Osteocyte (in vitro differentiated cells): ENCODE results near the gene MTHFD1L. TPM values are rescaled to one million over a fixed set of nuclear protein-coding genes. Genes with fewer than 3 reads are reported as not detected.

Experiments
- DNase-seq: peaks from one replicate; pipeline ENCODE4 v3.0.0; 2021; ENCODE audit warnings: mixed read lengths; ENCODE audit not compliant: unreplicated experiment; ENCODE audit errors: extremely low spot score
- H3K27ac Mint-ChIP-seq: one replicate; pipeline ENCODE4 v1.8.0; 2021; ENCODE audit warnings: mild to moderate bottlenecking, mixed read lengths; ENCODE audit not compliant: unreplicated experiment
- H3K27me3 Mint-ChIP-seq: one replicate; pipeline ENCODE4 v1.8.0; 2021; ENCODE audit warnings: mixed read lengths; ENCODE audit not compliant: unreplicated experiment
- H3K36me3 Mint-ChIP-seq: one replicate; pipeline ENCODE4 v1.8.0; 2021; ENCODE audit warnings: mixed read lengths; ENCODE audit not compliant: unreplicated experiment
- H3K4me1 Mint-ChIP-seq: one replicate; pipeline ENCODE4 v1.8.0; 2021; ENCODE audit warnings: mixed read lengths; ENCODE audit not compliant: unreplicated experiment
- H3K4me3 Mint-ChIP-seq: one replicate; pipeline ENCODE4 v1.8.0; 2021; ENCODE audit warnings: mild to moderate bottlenecking, moderate library complexity, mixed read lengths; ENCODE audit not compliant: unreplicated experiment
- H3K9me3 Mint-ChIP-seq: one replicate; pipeline ENCODE4 v1.8.0; 2021; ENCODE audit warnings: mixed read lengths; ENCODE audit not compliant: unreplicated experiment
- CTCF ChIP-seq: fragments of 200-600 bp; sonication (generic); IDR thresholded peaks from 2 replicates; pipeline ENCODE4 v1.5.0; 2021; ENCODE audit warnings: antibody characterized with exemption, mild to moderate bottlenecking, moderate library complexity
- total RNA-seq: library from RNA; stranded (reverse); gene quantifications from 2 replicates; pipeline ENCODE4 v1.2.1, GENCODE V29; 2021

Gene MTHFD1L
- total RNA-seq, 1 donor from 2014 or later, result 63.2 TPM

DNA sequence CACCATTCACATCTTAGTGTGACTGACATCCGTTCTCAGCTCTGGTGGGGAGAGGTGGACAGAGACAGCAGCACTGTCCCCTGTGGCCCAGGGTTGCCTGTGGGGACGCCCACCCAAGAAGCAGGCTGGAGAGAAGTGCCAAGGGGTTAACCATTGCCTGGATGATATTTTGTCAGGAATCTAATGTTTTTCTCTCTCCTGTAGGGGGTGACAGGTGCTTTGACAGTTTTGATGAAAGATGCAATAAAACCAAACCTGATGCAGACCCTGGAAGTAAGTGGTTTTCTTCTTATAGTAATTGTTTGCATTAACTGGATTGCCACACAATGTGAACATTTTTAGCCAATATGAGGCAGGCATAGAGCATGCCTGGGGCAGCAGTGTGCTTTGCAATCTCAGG, 99.3 kb downstream of the MTHFD1L start:
- H3K36me3 Mint-ChIP-seq, result peaks cover 39% of the 10 kb centered on the region
- no peaks in the 10 kb centered on the region for H3K9me3 Mint-ChIP-seq
- peak; percentile 16 for TF ChIP-seq CTCF
- no peaks in the 10 kb centered on the region for H3K27me3 Mint-ChIP-seq
- H3K27ac Mint-ChIP-seq, result no peak overlapping the region
- H3K4me3 Mint-ChIP-seq, result no peak overlapping the region
- peaks cover 6% of the 10 kb centered on the region for H3K4me1 Mint-ChIP-seq
- DNase-seq, result no peak

DNA sequence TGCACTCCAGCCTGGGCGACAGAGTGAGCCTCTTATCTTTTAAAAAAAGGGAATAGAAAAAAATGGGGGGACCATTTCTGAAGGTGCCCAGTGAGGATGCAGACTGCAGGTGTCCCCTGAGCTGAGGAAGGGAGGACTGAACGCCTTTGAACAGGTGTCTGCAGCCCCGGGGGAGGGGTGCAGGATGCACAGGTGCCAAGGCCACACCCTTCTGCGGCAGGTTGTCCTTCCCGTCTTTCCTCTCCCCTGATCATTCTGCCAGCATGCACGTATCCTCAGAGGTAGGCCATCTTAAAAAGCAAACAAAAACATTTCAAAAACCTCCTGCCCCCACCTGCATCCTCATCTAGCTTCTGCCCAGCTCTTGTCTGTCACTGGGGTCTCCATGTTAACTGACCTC, 101.3 kb downstream of the MTHFD1L start:
- no peaks in the 10 kb centered on the region for H3K27me3 Mint-ChIP-seq
- no peak overlapping the region for H3K27ac Mint-ChIP-seq
- TF ChIP-seq CTCF, result no peak
- peaks cover 38% of the 10 kb centered on the region for H3K36me3 Mint-ChIP-seq
- no peaks in the 10 kb centered on the region for H3K9me3 Mint-ChIP-seq
- H3K4me1 Mint-ChIP-seq, result peaks cover 9% of the 10 kb centered on the region
- no peak overlapping the region for H3K4me3 Mint-ChIP-seq
- no peak for DNase-seq

DNA sequence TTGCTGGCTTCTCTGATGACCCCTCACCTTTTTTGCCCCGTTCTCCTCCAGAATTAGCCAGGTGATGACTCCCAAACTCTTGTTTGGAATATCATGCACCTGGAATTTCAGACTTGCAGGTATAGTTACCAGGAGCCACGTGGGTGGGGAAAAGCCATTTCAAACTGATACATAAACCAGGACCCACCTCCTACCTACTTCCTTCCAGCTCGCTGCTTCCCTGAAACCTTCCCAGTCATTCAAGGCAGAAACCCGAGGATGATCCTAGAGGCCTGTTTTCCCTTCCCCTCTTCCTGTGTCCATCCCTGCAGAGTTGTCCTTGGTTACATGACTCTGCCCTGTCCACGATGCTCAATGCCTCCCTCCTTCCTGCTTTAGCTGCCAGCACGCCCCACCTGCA, 101.9 kb downstream of the MTHFD1L start:
- H3K27ac Mint-ChIP-seq, result peak overlapping the region; percentile 49
- no peaks in the 10 kb centered on the region for H3K9me3 Mint-ChIP-seq
- no peak for DNase-seq
- H3K4me3 Mint-ChIP-seq, result no peak overlapping the region
- no peak for TF ChIP-seq CTCF
- no peaks in the 10 kb centered on the region for H3K27me3 Mint-ChIP-seq
- H3K4me1 Mint-ChIP-seq, result peaks cover 9% of the 10 kb centered on the region
- peaks cover 43% of the 10 kb centered on the region for H3K36me3 Mint-ChIP-seq

GRCh38 chr6:150967910-150968309, 102.4 kb downstream of the MTHFD1L start:
- Mint-ChIP-seq H3K4me3 (no peak overlapping the region), H3K9me3 (no peaks in the 10 kb centered on the region), H3K27ac (peak overlapping the region; percentile 49), H3K27me3 (no peaks in the 10 kb centered on the region), H3K4me1 (peaks cover 9% of the 10 kb centered on the region), H3K36me3 (peaks cover 48% of the 10 kb centered on the region)
- no peak for TF ChIP-seq CTCF
- no peak for DNase-seq

DNA sequence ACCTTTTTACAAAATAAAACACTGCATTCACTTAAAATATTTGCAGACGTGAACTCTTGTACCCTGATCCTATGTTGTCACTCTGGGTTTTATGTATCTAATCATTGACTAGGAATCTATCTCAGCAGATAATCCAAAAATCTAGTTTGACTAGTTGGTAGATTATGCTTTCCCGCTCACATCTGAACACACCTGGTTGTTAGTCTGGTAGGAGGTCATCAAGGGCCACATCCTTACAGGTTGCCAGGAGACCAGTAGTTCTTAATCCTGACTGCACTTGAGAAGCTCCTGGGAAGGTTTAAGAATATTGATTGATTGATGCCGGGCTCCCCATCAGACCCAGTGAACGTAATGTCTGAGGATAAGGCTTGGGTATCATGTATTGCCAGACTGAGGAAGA, 104.4 kb downstream of the MTHFD1L start:
- Mint-ChIP-seq H3K27me3 (no peaks in the 10 kb centered on the region), H3K9me3 (peaks cover 6% of the 10 kb centered on the region), H3K4me1 (peaks cover 9% of the 10 kb centered on the region), H3K36me3 (peaks cover 57% of the 10 kb centered on the region), H3K27ac (no peak overlapping the region), H3K4me3 (no peak overlapping the region)
- DNase-seq, result no peak
- no peak for TF ChIP-seq CTCF
